Activated T-cell treated with anti-CD3 and anti-CD28 coated beads, Interleukin-2, amount 50 U/mL, for 24 hours (primary cell): ENCODE measurements around the gene RAD52.

Experiments used
- DNase-seq: peaks from one replicate; pipeline ENCODE4 v3.0.0-alpha.2; 2020
- H3K27ac Mint-ChIP-seq: 2 replicates; pipeline ENCODE4 v1.8.0; 2020; ENCODE audit warnings: mild to moderate bottlenecking, mixed read lengths
- H3K27me3 Mint-ChIP-seq: 2 replicates; pipeline ENCODE4 v1.8.0; 2020; ENCODE audit warnings: mixed read lengths
- H3K36me3 Mint-ChIP-seq: 2 replicates; pipeline ENCODE4 v1.8.0; 2020; ENCODE audit warnings: low read depth, mixed read lengths
- H3K4me1 Mint-ChIP-seq: 2 replicates; pipeline ENCODE4 v1.8.0; 2020; ENCODE audit warnings: low read depth, mixed read lengths
- H3K4me3 Mint-ChIP-seq: 2 replicates; pipeline ENCODE4 v1.8.0; 2020; ENCODE audit warnings: mild to moderate bottlenecking, moderate library complexity, mixed read lengths
- H3K9me3 Mint-ChIP-seq: 2 replicates; pipeline ENCODE4 v1.8.0; 2020; ENCODE audit warnings: mixed read lengths

The RAD52 gene

GRCh38 chr12:949453-950191, at the start of gene RAD52:
Gene RAD52 (minus strand): TSS chr12:949694. CDS start chr12:933058, 16,636 bp downstream.
- Mint-ChIP-seq H3K4me1 (peaks cover 39% of the 10 kb centered on the region), H3K9me3 (no peaks in the 10 kb centered on the region), H3K36me3 (peaks cover 27% of the 10 kb centered on the region), H3K27me3 (no peaks in the 10 kb centered on the region), H3K4me3 (peak within 1 kb of the TSS; percentile 97), H3K27ac (peak within 1 kb of the TSS; percentile 95)
- DNase-seq = peak; percentile 99

GRCh38 chr12:998020-998874, 48.8 kb upstream of the RAD52 start:
- no peaks in the 10 kb centered on the region for H3K9me3 Mint-ChIP-seq
- no peaks in the 10 kb centered on the region for H3K27me3 Mint-ChIP-seq
- DNase-seq = no peak
- H3K4me3 Mint-ChIP-seq = no peak overlapping the region
- peaks cover 10% of the 10 kb centered on the region for H3K36me3 Mint-ChIP-seq
- H3K27ac Mint-ChIP-seq = no peak overlapping the region
- H3K4me1 Mint-ChIP-seq = peaks cover 35% of the 10 kb centered on the region

- peaks cover 40% of the 10 kb centered on the region for H3K4me1 Mint-ChIP-seq
- H3K27me3 Mint-ChIP-seq = no peaks in the 10 kb centered on the region
- no peak overlapping the region for H3K27ac Mint-ChIP-seq
- H3K4me3 Mint-ChIP-seq = no peak overlapping the region
- H3K9me3 Mint-ChIP-seq = no peaks in the 10 kb centered on the region
- peaks cover 10% of the 10 kb centered on the region for H3K36me3 Mint-ChIP-seq
- no peak for DNase-seq
These were observed 48.0 kb upstream of the RAD52 start for GRCh38 chr12:997505-997904.

GRCh38 chr12:996881-997280, 47.4 kb upstream of the RAD52 start:
- no peak for DNase-seq
- Mint-ChIP-seq H3K4me1 (peaks cover 47% of the 10 kb centered on the region), H3K4me3 (no peak overlapping the region), H3K9me3 (no peaks in the 10 kb centered on the region), H3K36me3 (peaks cover 10% of the 10 kb centered on the region), H3K27me3 (no peaks in the 10 kb centered on the region), H3K27ac (no peak overlapping the region)

GRCh38 chr12:992647-993046, 43.2 kb upstream of the RAD52 start:
- Mint-ChIP-seq H3K4me1 (peaks cover 57% of the 10 kb centered on the region), H3K9me3 (no peaks in the 10 kb centered on the region), H3K4me3 (peak overlapping the region; percentile 91), H3K36me3 (peaks cover 11% of the 10 kb centered on the region), H3K27ac (no peak overlapping the region), H3K27me3 (no peaks in the 10 kb centered on the region)
- DNase-seq = no peak

GRCh38 chr12:991350-992333, 42.1 kb upstream of the RAD52 start:
- H3K27ac Mint-ChIP-seq = peak overlapping the region; percentile 91
- peaks cover 51% of the 10 kb centered on the region for H3K4me1 Mint-ChIP-seq
- no peaks in the 10 kb centered on the region for H3K27me3 Mint-ChIP-seq
- peaks cover 13% of the 10 kb centered on the region for H3K36me3 Mint-ChIP-seq
- peak overlapping the region; percentile 91 for H3K4me3 Mint-ChIP-seq
- DNase-seq = no peak
- H3K9me3 Mint-ChIP-seq = no peaks in the 10 kb centered on the region

GRCh38 chr12:990661-991349, 41.3 kb upstream of the RAD52 start, which contains the start of gene ERC1:
Gene ERC1 (plus strand): TSS chr12:991223. CDS start chr12:1027904, 36,681 bp downstream.
- peak; percentile 94 for DNase-seq
- Mint-ChIP-seq H3K36me3 (peaks cover 16% of the 10 kb centered on the region), H3K4me3 (peak within 1 kb of the TSS; percentile 91), H3K9me3 (no peaks in the 10 kb centered on the region), H3K4me1 (peaks cover 48% of the 10 kb centered on the region), H3K27ac (peak within 1 kb of the TSS; percentile 91), H3K27me3 (no peaks in the 10 kb centered on the region)

GRCh38 chr12:989751-990660, 40.5 kb upstream of the RAD52 start:
- Mint-ChIP-seq H3K36me3 (peaks cover 16% of the 10 kb centered on the region), H3K4me3 (peak overlapping the region; percentile 80), H3K4me1 (peaks cover 41% of the 10 kb centered on the region), H3K27ac (peak overlapping the region; percentile 90), H3K9me3 (no peaks in the 10 kb centered on the region), H3K27me3 (no peaks in the 10 kb centered on the region)
- no peak for DNase-seq

GRCh38 chr12:989051-989450, 39.6 kb upstream of the RAD52 start:
- no peak overlapping the region for H3K27ac Mint-ChIP-seq

GRCh38 chr12:988646-989045, 39.2 kb upstream of the RAD52 start:
- no peak for DNase-seq
- H3K4me3 Mint-ChIP-seq = no peak overlapping the region
- peak overlapping the region; percentile 8 for H3K27ac Mint-ChIP-seq
- peaks cover 16% of the 10 kb centered on the region for H3K36me3 Mint-ChIP-seq
- no peaks in the 10 kb centered on the region for H3K27me3 Mint-ChIP-seq
- no peaks in the 10 kb centered on the region for H3K9me3 Mint-ChIP-seq
- H3K4me1 Mint-ChIP-seq = peaks cover 39% of the 10 kb centered on the region

More at GRCh38 chr12:989051-989450, 39.6 kb upstream of the RAD52 start:
- Mint-ChIP-seq H3K9me3 (no peaks in the 10 kb centered on the region), H3K4me1 (peaks cover 39% of the 10 kb centered on the region), H3K4me3 (peak overlapping the region; percentile 80), H3K27me3 (no peaks in the 10 kb centered on the region), H3K36me3 (peaks cover 16% of the 10 kb centered on the region)
- DNase-seq = no peak

GRCh38 chr12:981961-982360, 32.5 kb upstream of the RAD52 start:
- Mint-ChIP-seq H3K4me1 (peaks cover 6% of the 10 kb centered on the region), H3K9me3 (no peaks in the 10 kb centered on the region), H3K27ac (no peak overlapping the region), H3K27me3 (no peaks in the 10 kb centered on the region), H3K4me3 (no peak overlapping the region), H3K36me3 (peaks cover 3% of the 10 kb centered on the region)
- no peak for DNase-seq

- no peaks in the 10 kb centered on the region for H3K36me3 Mint-ChIP-seq
- H3K27me3 Mint-ChIP-seq = no peaks in the 10 kb centered on the region
- no peaks in the 10 kb centered on the region for H3K9me3 Mint-ChIP-seq
- no peak for DNase-seq
- H3K27ac Mint-ChIP-seq = no peak overlapping the region
- peaks cover 6% of the 10 kb centered on the region for H3K4me1 Mint-ChIP-seq
- H3K4me3 Mint-ChIP-seq = no peak overlapping the region
These were observed 31.8 kb upstream of the RAD52 start for GRCh38 chr12:981176-981828.
